CD14-positive monocyte (primary cell): ENCODE measurements around the gene COL17A1. TPM values are rescaled to one million over a fixed set of nuclear protein-coding genes. Genes with fewer than 3 reads are reported as not detected.

ENCODE experiments used
- DNase-seq, 3 donors: peaks; one replicate each; pipeline ENCODE4 v3.0.0-alpha.2; 2011 to 2022
- H2AFZ ChIP-seq: 2 replicates; pipeline ENCODE4 v1.6.0; 2012; ENCODE audit warnings: mild to moderate bottlenecking, low read depth, low read length, inconsistent platforms; ENCODE audit not compliant: insufficient read depth, poor library complexity, severe bottlenecking
- H3K27ac ChIP-seq, 2 donors: 1 replicate in 1 of 2; 2 replicates in 1 of 2; pipeline ENCODE4 v1.5.1; 2012 to 2013; ENCODE audit warnings: low read length in 2 of 2, control low read depth in 1 of 2, inconsistent platforms in 1 of 2, low read depth in 1 of 2, mild to moderate bottlenecking in 1 of 2
- H3K27me3 ChIP-seq, 2 donors: one replicate each; pipeline versions ENCODE4 v1.6.0 to v1.6.1; 2011 to 2013; ENCODE audit warnings: low read length in 2 of 2; ENCODE audit not compliant: control insufficient read depth in 2 of 2, insufficient read depth in 2 of 2
- H3K36me3 ChIP-seq, 2 donors: replicated peaks in 1 of 2; 1 replicate in 1 of 2; 2 replicates in 1 of 2; pipeline versions ENCODE4 v1.5.1 to v1.6.1; 2012 to 2013; ENCODE audit warnings: low read length in 2 of 2, control low read depth in 1 of 2, inconsistent platforms in 1 of 2, mild to moderate bottlenecking in 1 of 2; ENCODE audit not compliant: insufficient read depth in 2 of 2, control insufficient read depth in 1 of 2
- H3K4me1 ChIP-seq, 2 donors: 1 replicate in 1 of 2; 2 replicates in 1 of 2; pipeline versions ENCODE4 v1.5.1 to v1.6.1; 2012 to 2013; ENCODE audit warnings: low read length in 2 of 2, control low read depth in 1 of 2, inconsistent platforms in 1 of 2, mild to moderate bottlenecking in 1 of 2, moderate library complexity in 1 of 2; ENCODE audit not compliant: insufficient read depth in 2 of 2, control insufficient read depth in 1 of 2
- H3K4me2 ChIP-seq: replicated peaks from 2 replicates; pipeline ENCODE3; 2012; ENCODE audit warnings: low read length, moderate library complexity, mild to moderate bottlenecking; ENCODE audit not compliant: poor library complexity, severe bottlenecking; ENCODE audit errors: extremely low read depth
- H3K4me3 ChIP-seq, 3 experiments: fragments of 200-600 bp in 1 of 3; sonication (generic) in 1 of 3; replicated peaks in 1 of 3; 1 replicate in 2 of 3; 2 replicates in 1 of 3; pipeline ENCODE4 v1.5.1; 2011 to 2013; ENCODE audit warnings: low read length in 3 of 3, mild to moderate bottlenecking in 3 of 3, control low read depth in 2 of 3, low read depth in 2 of 3, inconsistent platforms in 1 of 3, moderate library complexity in 1 of 3
- H3K79me2 ChIP-seq: 2 replicates; pipeline ENCODE4 v1.6.0; 2012; ENCODE audit warnings: mild to moderate bottlenecking, control low read depth, inconsistent platforms, low read length, moderate library complexity; ENCODE audit not compliant: insufficient read depth
- H3K9ac ChIP-seq: 2 replicates; pipeline ENCODE4 v1.6.0; 2017; ENCODE audit warnings: low read length, mild to moderate bottlenecking; ENCODE audit not compliant: insufficient read depth, poor library complexity, severe bottlenecking
- H3K9me3 ChIP-seq, 2 donors: replicated peaks in 1 of 2; 1 replicate in 1 of 2; 2 replicates in 1 of 2; pipeline versions ENCODE4 v1.5.1 to v1.6.1; 2012 to 2013; ENCODE audit warnings: low read length in 2 of 2, control low read depth in 1 of 2; ENCODE audit not compliant: control insufficient read depth in 1 of 2, insufficient read depth in 1 of 2
- H4K20me1 ChIP-seq: 2 replicates; pipeline ENCODE4 v1.6.0; 2012; ENCODE audit warnings: mild to moderate bottlenecking, low read length, control low read depth, moderate library complexity; ENCODE audit not compliant: insufficient read depth
- H3K27ac Mint-ChIP-seq, 7 donors: one replicate each; pipeline ENCODE4 v1.8.0; 2020; ENCODE audit warnings: mild to moderate bottlenecking in 7 of 7, mixed read lengths in 7 of 7, moderate library complexity in 6 of 7, inconsistent platforms in 2 of 7
- H3K27me3 Mint-ChIP-seq, 3 donors: one replicate each; pipeline ENCODE4 v1.8.0; 2021 to 2022; ENCODE audit warnings: low read depth in 3 of 3, mild to moderate bottlenecking in 3 of 3, mixed read lengths in 3 of 3, moderate library complexity in 3 of 3, inconsistent platforms in 1 of 3
- H3K36me3 Mint-ChIP-seq, 2 donors: one replicate each; pipeline ENCODE4 v1.8.0; 2020; ENCODE audit warnings: mixed read lengths in 2 of 2, inconsistent platforms in 1 of 2, mild to moderate bottlenecking in 1 of 2
- H3K4me1 Mint-ChIP-seq: one replicate; pipeline ENCODE4 v1.8.0; 2020; ENCODE audit warnings: mild to moderate bottlenecking, mixed read lengths
- H3K4me3 Mint-ChIP-seq, 2 donors: one replicate each; pipeline ENCODE4 v1.8.0; 2020; ENCODE audit warnings: mild to moderate bottlenecking in 2 of 2, mixed read lengths in 2 of 2, moderate library complexity in 1 of 2
- H3K9me3 Mint-ChIP-seq, 7 donors: one replicate each; pipeline ENCODE4 v1.8.0; 2020 to 2022; ENCODE audit warnings: mixed read lengths in 7 of 7, mild to moderate bottlenecking in 6 of 7, moderate library complexity in 6 of 7, inconsistent platforms in 2 of 7
- WGBS: methylation state at CpG from one replicate; pipeline ENCODE4 v1.1.5; 2013; ENCODE audit warnings: missing lambda C conversion rate; ENCODE audit not compliant: insufficient coverage; 5-methylcytosine and 5-hydroxymethylcytosine counted together
- intact Hi-C, 2 donors: fragments of 100-400 bp; cut with micrococcal nuclease; formaldehyde crosslinking; loops; one replicate each; pipeline versions ENCODE4 v1.15.0 to v1.15.1; 2023
- polyA plus RNA-seq, 3 donors: library from polyadenylated mRNA; depleted of rRNA in 1 of 3; unstranded in 2 of 3; stranded (reverse) in 1 of 3; fragments of 300-500 nt in 2 of 3; fragments of >200 nt in 1 of 3; fragmentation: Illumina TruSeq in 2 of 3; gene quantifications; 1 replicate in 2 of 3; 2 replicates in 1 of 3; pipeline ENCODE4 v1.2.3, GENCODE V29; 2012 to 2021
- TF ChIP-seq, protein P1 (sequence below): fragments of 200-600 bp; IDR thresholded peaks from one replicate; pipeline ENCODE4 v1.8.0; 2022; ENCODE audit warnings: antibody characterized with exemption, mild to moderate bottlenecking

The COL17A1 gene
- polyA plus RNA-seq, 3 donors = not detected

GRCh38 chr10:104084482-104085142, 1.1 kb downstream of the COL17A1 start:
- Mint-ChIP-seq H3K9me3 (no peaks in the 10 kb centered on the region), H3K27ac (no peak overlapping the region), H3K27me3 (peaks cover under 1 to 5% (median 2%) of the 10 kb centered on the region in 3 donors), H3K36me3 (no peaks in the 10 kb centered on the region), H3K4me1 (no peaks in the 10 kb centered on the region), H3K4me3 (no peak overlapping the region)
- intact Hi-C loops = no loop called here
- Histone ChIP-seq H3K9ac (no peak overlapping the region), H3K27ac (no peak overlapping the region), H3K4me3 (no peak overlapping the region), H3K79me2 (no peaks in the 10 kb centered on the region), H3K4me2 (no peak overlapping the region), H3K27me3 (no peaks in the 10 kb centered on the region), H2AFZ (no peak overlapping the region), H3K9me3 (no peaks in the 10 kb centered on the region), H3K36me3 (no peaks in the 10 kb centered on the region), H4K20me1 (no peaks in the 10 kb centered on the region), H3K4me1 (no peaks in the 10 kb centered on the region)
- TF ChIP-seq, protein P1, sequence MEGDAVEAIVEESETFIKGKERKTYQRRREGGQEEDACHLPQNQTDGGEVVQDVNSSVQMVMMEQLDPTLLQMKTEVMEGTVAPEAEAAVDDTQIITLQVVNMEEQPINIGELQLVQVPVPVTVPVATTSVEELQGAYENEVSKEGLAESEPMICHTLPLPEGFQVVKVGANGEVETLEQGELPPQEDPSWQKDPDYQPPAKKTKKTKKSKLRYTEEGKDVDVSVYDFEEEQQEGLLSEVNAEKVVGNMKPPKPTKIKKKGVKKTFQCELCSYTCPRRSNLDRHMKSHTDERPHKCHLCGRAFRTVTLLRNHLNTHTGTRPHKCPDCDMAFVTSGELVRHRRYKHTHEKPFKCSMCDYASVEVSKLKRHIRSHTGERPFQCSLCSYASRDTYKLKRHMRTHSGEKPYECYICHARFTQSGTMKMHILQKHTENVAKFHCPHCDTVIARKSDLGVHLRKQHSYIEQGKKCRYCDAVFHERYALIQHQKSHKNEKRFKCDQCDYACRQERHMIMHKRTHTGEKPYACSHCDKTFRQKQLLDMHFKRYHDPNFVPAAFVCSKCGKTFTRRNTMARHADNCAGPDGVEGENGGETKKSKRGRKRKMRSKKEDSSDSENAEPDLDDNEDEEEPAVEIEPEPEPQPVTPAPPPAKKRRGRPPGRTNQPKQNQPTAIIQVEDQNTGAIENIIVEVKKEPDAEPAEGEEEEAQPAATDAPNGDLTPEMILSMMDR = no peak
- WGBS = no CpG with 5 or more reads among the region's 5 CpGs
- DNase-seq = no peak

DNA sequence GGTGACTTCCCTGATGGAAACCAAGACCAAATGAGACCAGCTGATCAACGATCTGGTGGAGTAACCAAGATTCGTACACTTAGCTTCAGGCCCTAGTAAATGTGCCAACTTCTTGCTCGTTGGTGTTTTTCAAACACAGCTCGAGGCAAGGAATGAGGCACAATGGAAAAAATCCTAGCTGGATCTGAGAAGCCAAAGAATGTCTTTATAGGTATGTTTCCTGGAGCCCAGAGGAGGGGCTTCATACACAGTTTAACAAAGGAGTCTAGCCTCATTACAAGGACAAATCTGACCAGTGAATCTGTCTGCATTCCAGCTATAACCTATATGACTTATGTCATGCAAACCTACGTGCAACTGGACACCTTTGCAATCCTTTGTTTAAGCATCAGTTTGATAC, 3.7 kb downstream of the COL17A1 start:
- Histone ChIP-seq H3K79me2 (no peaks in the 10 kb centered on the region), H3K27ac (no peak overlapping the region), H2AFZ (no peak overlapping the region), H3K4me1 (no peaks in the 10 kb centered on the region), H3K4me2 (no peak overlapping the region), H3K36me3 (no peaks in the 10 kb centered on the region), H3K9me3 (no peaks in the 10 kb centered on the region), H3K4me3 (no peak overlapping the region), H4K20me1 (no peaks in the 10 kb centered on the region), H3K27me3 (no peaks in the 10 kb centered on the region), H3K9ac (no peak overlapping the region)
- WGBS = 98% methylated on average over 4 of the region's 5 CpGs
- H3K4me1 Mint-ChIP-seq = no peaks in the 10 kb centered on the region
- H3K9me3 Mint-ChIP-seq = no peaks in the 10 kb centered on the region
- no peak for DNase-seq
- no peak overlapping the region for H3K27ac Mint-ChIP-seq
- intact Hi-C loops = no loop called here
- no peak overlapping the region for H3K4me3 Mint-ChIP-seq
- TF ChIP-seq, protein P1 = no peak
- H3K27me3 Mint-ChIP-seq = peaks cover 2 to 5% (median 4%) of the 10 kb centered on the region in 3 donors
- H3K36me3 Mint-ChIP-seq = no peaks in the 10 kb centered on the region
